Amniotic stem cell (primary cell): Measurements from ENCODE around the gene LUC7L.

Experiments used
- DNase-seq: peaks from one replicate; lab custom pipeline; 2025; lab: John Stamatoyannopoulos, UW

The LUC7L gene

DNA sequence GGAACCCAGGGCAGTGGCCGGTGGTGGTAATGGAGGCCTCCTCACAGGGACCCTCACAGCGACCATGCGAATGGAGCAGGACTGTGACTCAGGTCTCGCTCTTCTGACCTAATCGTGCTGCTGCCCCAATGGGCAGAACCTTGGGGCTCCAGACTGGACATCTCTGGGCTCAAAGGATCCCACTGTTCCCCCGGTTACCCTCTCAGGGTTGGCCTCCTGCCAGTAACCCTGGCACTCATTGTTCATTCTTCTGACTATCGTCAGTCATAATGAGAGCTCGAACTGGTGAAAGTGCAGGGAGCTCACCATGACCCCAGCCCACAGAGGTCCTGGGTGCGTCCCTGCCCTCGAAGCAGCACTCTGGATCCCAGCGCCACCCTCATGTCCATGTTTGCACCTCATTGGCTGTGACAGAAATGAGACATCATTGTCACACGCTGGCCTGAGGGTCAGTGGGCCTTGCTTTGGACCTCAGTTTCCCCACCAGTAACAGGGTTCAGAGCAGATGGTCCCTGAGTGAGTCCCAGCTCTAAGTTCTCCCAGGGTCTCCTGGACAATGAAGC is 86.8 kb downstream of the LUC7L start:
- no peak for DNase-seq

DNA sequence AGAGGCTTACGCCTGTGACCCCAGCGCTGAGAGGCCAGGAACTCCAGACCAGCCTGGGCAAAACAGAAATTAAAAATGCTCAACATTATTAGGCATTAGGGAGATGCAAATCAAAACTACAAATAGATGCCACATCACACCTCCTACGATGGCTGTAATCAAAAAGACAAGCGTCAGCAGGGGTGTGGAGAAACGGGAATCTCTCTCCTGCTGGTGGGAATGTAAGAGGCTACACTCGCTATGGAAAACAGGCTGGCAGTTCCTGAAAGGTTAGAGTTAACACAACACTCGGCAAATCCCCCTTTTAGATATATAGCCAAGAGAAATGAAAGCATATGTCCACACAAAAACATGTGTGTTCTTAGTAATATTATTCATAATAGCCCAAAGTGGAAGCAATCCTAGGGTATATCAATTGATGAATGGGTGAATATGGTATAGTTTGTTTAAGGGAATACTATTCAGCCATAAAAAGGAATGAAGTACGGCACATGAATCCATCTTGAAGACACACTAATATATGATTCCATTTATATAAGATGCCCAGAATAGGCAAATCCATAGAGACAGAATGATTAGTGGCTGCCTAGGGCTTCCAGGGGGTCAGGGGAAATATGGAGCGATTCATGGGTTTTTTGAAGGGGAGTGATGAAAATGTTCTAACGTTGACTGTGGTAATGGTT is 88.9 kb downstream of the LUC7L start:
- no peak for DNase-seq
